Measurements from ENCODE around the gene NUMA1. TPM values are rescaled to one million over a fixed set of nuclear protein-coding genes. Genes with fewer than 3 reads are reported as not detected.

The NUMA1 gene
- total RNA-seq, 3 donors from 2014 or later = 173 to 301 (median 248) TPM

- intact Hi-C loops (cut with DNase I, micrococcal nuclease) = no loop called here
- peaks cover 39% of the 10 kb centered on the region for H3K36me3 ChIP-seq (ENCODE audit: low read depth)
- DNase-seq = no peak
- H3K4me1 ChIP-seq (ENCODE audit: low read depth) = no peaks in the 10 kb centered on the region
- TF ChIP-seq CTCF (IDR thresholded peaks at IDR 0.05) = no peak
- no peak for ATAC-seq
- H3K4me3 ChIP-seq = no peak overlapping the region
- no peaks in the 10 kb centered on the region for H3K9me3 ChIP-seq
These were observed 71.2 kb downstream of the NUMA1 start for GRCh38 chr11:72009156-72009555.

GRCh38 chr11:72008728-72009127 is 71.6 kb downstream of the NUMA1 start:
- ATAC-seq (no peak), DNase-seq (no peak)
- peaks cover 39% of the 10 kb centered on the region for H3K36me3 ChIP-seq (ENCODE audit: low read depth)
- intact Hi-C loops (cut with DNase I, micrococcal nuclease) = no loop called here
- no peaks in the 10 kb centered on the region for H3K9me3 ChIP-seq
- H3K4me1 ChIP-seq (ENCODE audit: low read depth) = no peaks in the 10 kb centered on the region
- H3K4me3 ChIP-seq = no peak overlapping the region
- no peak for TF ChIP-seq CTCF (IDR thresholded peaks at IDR 0.05)

GRCh38 chr11:72007587-72007986 is 72.8 kb downstream of the NUMA1 start:
- H3K9me3 ChIP-seq = no peaks in the 10 kb centered on the region
- no peak for TF ChIP-seq CTCF (IDR thresholded peaks at IDR 0.05)
- no peak for DNase-seq
- no peak overlapping the region for H3K4me3 ChIP-seq
- intact Hi-C loops (cut with DNase I, micrococcal nuclease) = no loop called here
- peaks cover 34% of the 10 kb centered on the region for H3K36me3 ChIP-seq (ENCODE audit: low read depth)
- H3K4me1 ChIP-seq (ENCODE audit: low read depth) = no peaks in the 10 kb centered on the region
- no peak for ATAC-seq

GRCh38 chr11:72007089-72007476 is 73.3 kb downstream of the NUMA1 start:
- DNase-seq (no peak), ATAC-seq (no peak)
- Histone ChIP-seq H3K4me1 (ENCODE audit: low read depth) (no peaks in the 10 kb centered on the region), H3K36me3 (ENCODE audit: low read depth) (peaks cover 34% of the 10 kb centered on the region), H3K9me3 (no peaks in the 10 kb centered on the region), H3K4me3 (no peak overlapping the region)
- TF ChIP-seq CTCF (IDR thresholded peaks at IDR 0.05) = no peak
- intact Hi-C loops (cut with DNase I, micrococcal nuclease) = no loop called here

GRCh38 chr11:72006309-72007088 is 73.8 kb downstream of the NUMA1 start:
- DNase-seq = no peak
- Histone ChIP-seq H3K36me3 (ENCODE audit: low read depth) (peaks cover 34% of the 10 kb centered on the region), H3K9me3 (no peaks in the 10 kb centered on the region), H3K4me3 (no peak overlapping the region), H3K4me1 (ENCODE audit: low read depth) (no peaks in the 10 kb centered on the region)
- TF ChIP-seq CTCF (IDR thresholded peaks at IDR 0.05) = no peak
- ATAC-seq = no peak
- intact Hi-C loops (cut with DNase I, micrococcal nuclease) = no loop called here

Data from mucosa of descending colon (tissue), 3 donors.